ENCODE results near the gene C22orf15. TPM values are rescaled to one million over a fixed set of nuclear protein-coding genes. Genes with fewer than 3 reads are reported as not detected.
"Not testable (repeated sequence)": the region's sequence is repeated elsewhere in the genome, so short reads cannot be mapped to it uniquely, and the experiment has no call there.

The C22orf15 gene
- total and polyA plus RNA-seq, 8 donors: 0.58 to 7.8 (median 4.1) TPM

DNA sequence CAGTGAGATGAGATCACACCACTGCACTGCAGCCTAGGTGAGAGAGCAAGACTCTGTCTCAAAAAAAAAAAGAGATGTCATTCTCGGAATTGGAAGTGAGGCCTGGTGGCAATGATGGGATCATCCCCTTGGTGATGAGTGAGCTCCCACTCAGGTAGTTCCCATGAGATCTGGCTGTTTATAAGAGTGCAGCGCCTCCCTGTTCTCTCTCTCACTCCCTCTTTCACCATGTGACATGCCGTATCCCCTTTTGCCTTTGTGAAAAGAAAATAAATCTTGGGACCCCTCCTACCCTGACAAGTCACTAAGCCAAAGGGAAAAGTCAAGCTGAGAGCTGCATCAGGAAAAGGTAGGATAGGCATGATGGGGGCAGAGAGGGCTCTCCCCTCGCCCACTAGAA lies 40.6 kb upstream of the C22orf15 start:
- TF ChIP-seq, protein P1, sequence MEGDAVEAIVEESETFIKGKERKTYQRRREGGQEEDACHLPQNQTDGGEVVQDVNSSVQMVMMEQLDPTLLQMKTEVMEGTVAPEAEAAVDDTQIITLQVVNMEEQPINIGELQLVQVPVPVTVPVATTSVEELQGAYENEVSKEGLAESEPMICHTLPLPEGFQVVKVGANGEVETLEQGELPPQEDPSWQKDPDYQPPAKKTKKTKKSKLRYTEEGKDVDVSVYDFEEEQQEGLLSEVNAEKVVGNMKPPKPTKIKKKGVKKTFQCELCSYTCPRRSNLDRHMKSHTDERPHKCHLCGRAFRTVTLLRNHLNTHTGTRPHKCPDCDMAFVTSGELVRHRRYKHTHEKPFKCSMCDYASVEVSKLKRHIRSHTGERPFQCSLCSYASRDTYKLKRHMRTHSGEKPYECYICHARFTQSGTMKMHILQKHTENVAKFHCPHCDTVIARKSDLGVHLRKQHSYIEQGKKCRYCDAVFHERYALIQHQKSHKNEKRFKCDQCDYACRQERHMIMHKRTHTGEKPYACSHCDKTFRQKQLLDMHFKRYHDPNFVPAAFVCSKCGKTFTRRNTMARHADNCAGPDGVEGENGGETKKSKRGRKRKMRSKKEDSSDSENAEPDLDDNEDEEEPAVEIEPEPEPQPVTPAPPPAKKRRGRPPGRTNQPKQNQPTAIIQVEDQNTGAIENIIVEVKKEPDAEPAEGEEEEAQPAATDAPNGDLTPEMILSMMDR (IDR thresholded peaks at IDR 0.05): no peak
- H3K9me3 ChIP-seq: no peaks in the 10 kb centered on the region
- H3K4me3 ChIP-seq: no peak overlapping the region
- DNase-seq (no peak), ATAC-seq (no peak)
- H3K36me3 ChIP-seq: no peaks in the 10 kb centered on the region
- no peaks in the 10 kb centered on the region for H3K27me3 ChIP-seq
- H3K4me1 ChIP-seq: peaks cover 3 to 4% of the 10 kb centered on the region in 2 donors
- H3K27ac ChIP-seq: no peak overlapping the region
- intact Hi-C loops (cut with DNase I): no loop called here

DNA sequence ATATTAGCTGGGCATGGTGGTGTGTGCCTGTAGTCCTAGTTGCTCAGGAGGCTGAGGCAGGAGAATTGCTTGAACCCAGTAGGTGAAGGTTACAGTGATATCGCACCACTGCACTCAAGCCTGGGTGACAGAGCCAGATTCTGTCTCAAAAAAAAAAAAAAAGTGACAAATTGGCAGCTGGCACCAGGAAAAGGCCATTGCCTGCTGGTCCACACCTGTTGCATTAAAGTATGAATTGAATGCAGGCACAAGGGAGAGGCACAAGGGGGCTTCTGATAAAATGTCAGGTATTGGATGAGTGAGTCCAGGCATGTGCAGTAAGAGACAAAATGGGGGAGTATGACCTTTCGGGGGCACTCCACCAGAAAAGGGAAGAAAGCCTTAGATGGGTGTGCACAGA lies 40.1 kb upstream of the C22orf15 start:
- ATAC-seq: peak; percentile 10
- H3K4me1 ChIP-seq: no peaks in the 10 kb centered on the region
- no peak overlapping the region for H3K4me3 ChIP-seq
- H3K36me3 ChIP-seq: no peaks in the 10 kb centered on the region
- H3K27ac ChIP-seq: peak overlapping the region in 1 of 2 donors; percentile 47
- TF ChIP-seq, protein P1 (IDR thresholded peaks at IDR 0.05): no peak
- no peaks in the 10 kb centered on the region for H3K27me3 ChIP-seq
- intact Hi-C loops (cut with DNase I): no loop called here
- H3K9me3 ChIP-seq: no peaks in the 10 kb centered on the region
- DNase-seq: no peak

DNA sequence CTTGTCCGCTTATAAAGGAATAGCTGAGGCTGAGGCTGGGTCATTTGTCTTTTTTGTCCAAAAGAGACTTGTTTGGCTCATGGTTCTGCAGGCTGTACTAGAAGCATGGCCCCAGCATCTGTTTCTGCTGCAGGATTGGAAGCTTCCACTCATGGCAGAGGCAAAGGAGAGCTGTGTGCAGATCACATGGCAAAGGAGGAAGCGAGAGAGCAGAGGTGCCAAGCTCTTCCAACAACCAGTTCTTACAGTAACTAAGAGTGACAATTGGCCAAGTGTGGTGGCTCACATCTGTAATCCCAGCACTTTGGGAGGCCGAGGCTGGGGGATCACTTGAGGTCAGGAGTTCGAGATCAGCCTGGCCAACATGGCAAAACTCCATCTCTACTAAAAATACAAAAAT lies 34.7 kb upstream of the C22orf15 start:
- H3K27ac ChIP-seq; H3K9me3 ChIP-seq; H3K36me3 ChIP-seq; H3K4me1 ChIP-seq; H3K27me3 ChIP-seq; intact Hi-C loops (cut with DNase I); ATAC-seq; DNase-seq; H3K4me3 ChIP-seq: not testable (repeated sequence)

DNA sequence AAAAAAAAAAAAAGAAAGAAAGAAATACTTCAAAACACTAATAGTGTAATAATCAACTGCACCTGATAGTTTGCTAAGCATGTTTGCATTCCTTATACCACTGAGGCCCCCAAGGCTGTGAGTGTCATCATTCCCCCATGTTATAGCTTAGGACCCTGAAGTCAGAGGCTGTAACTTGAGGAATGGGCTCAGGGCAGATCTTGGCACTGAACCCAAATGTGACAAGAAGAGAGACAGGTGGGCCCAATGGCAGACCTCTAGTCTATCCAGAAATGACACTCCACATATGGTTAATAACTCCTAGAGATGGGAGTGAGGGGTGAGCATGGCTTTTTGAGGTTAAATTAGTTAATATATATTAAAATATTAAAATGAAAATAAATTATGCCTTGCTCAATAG lies 25.1 kb upstream of the C22orf15 start:
- Histone ChIP-seq H3K4me3 (no peak overlapping the region), H3K36me3 (peaks cover 0 to 16% of the 10 kb centered on the region in 2 donors), H3K4me1 (no peaks in the 10 kb centered on the region), H3K27me3 (no peaks in the 10 kb centered on the region), H3K27ac (no peak overlapping the region), H3K9me3 (no peaks in the 10 kb centered on the region)
- intact Hi-C loops (cut with DNase I): no loop called here
- ATAC-seq (no peak), DNase-seq (no peak)
- TF ChIP-seq, protein P1 (IDR thresholded peaks at IDR 0.05): no peak

DNA sequence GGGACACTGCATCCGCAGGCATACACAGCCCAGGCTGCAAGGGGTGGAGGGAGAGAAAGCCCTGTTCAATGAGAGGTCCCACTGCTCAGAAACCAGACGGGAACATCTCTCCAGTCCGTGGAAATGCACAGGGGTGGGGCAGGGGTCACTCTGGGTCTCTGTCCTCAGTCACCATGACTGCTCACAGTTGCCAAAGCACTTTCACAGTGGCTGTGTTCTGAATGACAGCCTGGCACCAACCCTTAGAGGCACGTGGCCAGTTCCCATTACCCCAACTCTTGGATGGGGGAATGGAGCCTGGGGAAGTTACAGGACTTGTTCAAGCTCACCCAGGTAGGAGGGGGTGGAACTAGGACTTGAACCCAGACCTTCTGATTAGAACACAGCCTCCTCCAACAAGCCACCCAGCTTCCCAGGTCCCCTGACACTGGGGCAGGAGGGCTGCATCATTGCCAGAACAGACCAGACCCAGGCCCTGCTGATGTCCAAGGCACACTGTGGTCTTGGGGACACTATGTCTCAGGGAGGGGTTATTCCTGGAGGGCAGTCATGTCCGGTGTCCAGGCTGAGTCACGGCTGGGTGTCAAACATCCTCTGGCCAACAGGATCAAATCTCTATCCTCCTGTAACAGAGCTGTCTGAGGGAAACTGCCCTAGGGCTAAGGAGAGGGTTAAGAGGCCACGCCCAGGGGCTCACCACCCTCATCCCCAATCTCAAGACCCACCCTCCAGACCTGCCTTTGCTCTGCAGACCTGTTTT lies 20.1 kb upstream of the C22orf15 start:
- DNase-seq (no peak), ATAC-seq (no peak)
- TF ChIP-seq, protein P1 (IDR thresholded peaks at IDR 0.05): no peak
- H3K4me3 ChIP-seq: no peak overlapping the region
- H3K27ac ChIP-seq: no peak overlapping the region
- H3K27me3 ChIP-seq: no peaks in the 10 kb centered on the region
- H3K36me3 ChIP-seq: peaks cover 0 to 41% of the 10 kb centered on the region in 2 donors
- intact Hi-C loops (cut with DNase I): no loop called here
- H3K4me1 ChIP-seq: no peaks in the 10 kb centered on the region
- H3K9me3 ChIP-seq: no peaks in the 10 kb centered on the region

DNA sequence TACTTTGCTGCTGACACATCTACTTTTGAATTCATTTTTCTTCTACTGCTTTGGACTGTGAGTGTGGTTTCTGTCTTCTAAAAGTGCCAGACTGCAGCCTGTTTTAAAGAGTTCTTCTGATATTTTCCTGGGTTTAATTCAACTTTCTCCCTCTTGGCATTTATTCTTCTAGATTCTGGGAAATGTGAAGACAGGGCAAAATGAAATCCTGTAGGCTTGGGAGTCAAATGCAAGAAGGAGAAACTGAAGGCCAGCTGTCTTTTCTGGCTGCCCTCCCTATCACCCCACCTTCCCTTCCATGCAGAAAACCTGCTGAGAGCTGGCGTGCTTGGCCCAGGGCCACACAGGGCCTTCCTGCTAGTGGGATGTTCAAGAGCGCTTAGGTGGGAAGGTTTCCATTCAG lies 19.5 kb upstream of the C22orf15 start:
- Histone ChIP-seq H3K4me3 (no peak overlapping the region), H3K9me3 (no peaks in the 10 kb centered on the region), H3K27me3 (no peaks in the 10 kb centered on the region), H3K4me1 (no peaks in the 10 kb centered on the region), H3K27ac (no peak overlapping the region), H3K36me3 (peaks cover 0 to 41% of the 10 kb centered on the region in 2 donors)
- DNase-seq (no peak), ATAC-seq (no peak)
- TF ChIP-seq, protein P1 (IDR thresholded peaks at IDR 0.05): no peak
- intact Hi-C loops (cut with DNase I): no loop called here
